Glutamatergic neuron (in vitro differentiated cells): ENCODE data around the gene DRG1. TPM values are rescaled to one million over a fixed set of nuclear protein-coding genes. Genes with fewer than 3 reads are reported as not detected.

Experiments used
- DNase-seq: peaks from one replicate; pipeline ENCODE4 v3.0.0; 2022
- H3K27ac Mint-ChIP-seq: one replicate; pipeline ENCODE4 v1.8.0; 2020; ENCODE audit warnings: mild to moderate bottlenecking, mixed read lengths, inconsistent platforms; ENCODE audit not compliant: unreplicated experiment
- H3K27me3 Mint-ChIP-seq: one replicate; pipeline ENCODE4 v1.8.0; 2020; ENCODE audit warnings: mild to moderate bottlenecking, moderate library complexity, mixed read lengths, inconsistent platforms; ENCODE audit not compliant: unreplicated experiment
- H3K36me3 Mint-ChIP-seq: one replicate; pipeline ENCODE4 v1.8.0; 2020; ENCODE audit warnings: mild to moderate bottlenecking, mixed read lengths, inconsistent platforms; ENCODE audit not compliant: unreplicated experiment
- H3K4me1 Mint-ChIP-seq: one replicate; pipeline ENCODE4 v1.8.0; 2020; ENCODE audit warnings: mild to moderate bottlenecking, low read depth, mixed read lengths, inconsistent platforms; ENCODE audit not compliant: unreplicated experiment
- H3K4me3 Mint-ChIP-seq: one replicate; pipeline ENCODE4 v1.8.0; 2020; ENCODE audit warnings: mild to moderate bottlenecking, mixed read lengths, inconsistent platforms; ENCODE audit not compliant: unreplicated experiment
- H3K9me3 Mint-ChIP-seq: one replicate; pipeline ENCODE4 v1.8.0; 2020; ENCODE audit warnings: mild to moderate bottlenecking, moderate library complexity, mixed read lengths, inconsistent platforms; ENCODE audit not compliant: unreplicated experiment
- total RNA-seq: library from RNA; stranded (reverse); fragmentation: NEBNext Ultra II Directional; extraction: Animal tissue kit (Norgen Biotek cat#: 25700); gene quantifications from one replicate; pipeline ENCODE4 v1.2.1, GENCODE V29; 2021; ENCODE audit not compliant: unreplicated experiment
- TF ChIP-seq, protein P1 (sequence below): fragments of 200-600 bp; sonication (generic); IDR thresholded peaks from one replicate; pipeline ENCODE4 v1.5.0; 2021; ENCODE audit not compliant: partially characterized antibody, unreplicated experiment

Gene DRG1
- total RNA-seq, 1 donor from 2014 or later: 64.1 TPM

DNA sequence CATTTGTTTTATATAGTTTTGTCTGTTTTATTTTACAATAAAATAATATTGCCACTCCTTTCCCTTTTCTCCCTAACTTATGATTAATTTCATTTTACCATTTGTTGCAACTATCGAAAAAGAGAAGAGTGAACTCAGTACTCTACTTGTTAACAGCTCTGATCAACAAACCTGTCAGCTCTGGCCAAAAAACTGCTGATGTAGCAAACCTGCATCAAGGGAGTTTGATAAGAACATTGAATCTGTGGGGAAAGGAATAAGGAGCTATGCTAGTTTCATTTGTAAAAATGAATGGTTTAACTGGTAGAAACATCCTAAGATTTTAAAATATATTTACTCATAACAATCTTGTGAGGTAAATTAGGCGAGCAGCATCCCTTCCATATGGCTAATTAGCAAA is 47.4 kb downstream of the DRG1 start:
- DNase-seq: no peak
- H3K4me1 Mint-ChIP-seq: no peaks in the 10 kb centered on the region
- no peaks in the 10 kb centered on the region for H3K27me3 Mint-ChIP-seq
- peaks cover 10% of the 10 kb centered on the region for H3K36me3 Mint-ChIP-seq
- H3K4me3 Mint-ChIP-seq: no peak overlapping the region
- H3K9me3 Mint-ChIP-seq: no peaks in the 10 kb centered on the region
- H3K27ac Mint-ChIP-seq: no peak overlapping the region
- TF ChIP-seq, protein P1, sequence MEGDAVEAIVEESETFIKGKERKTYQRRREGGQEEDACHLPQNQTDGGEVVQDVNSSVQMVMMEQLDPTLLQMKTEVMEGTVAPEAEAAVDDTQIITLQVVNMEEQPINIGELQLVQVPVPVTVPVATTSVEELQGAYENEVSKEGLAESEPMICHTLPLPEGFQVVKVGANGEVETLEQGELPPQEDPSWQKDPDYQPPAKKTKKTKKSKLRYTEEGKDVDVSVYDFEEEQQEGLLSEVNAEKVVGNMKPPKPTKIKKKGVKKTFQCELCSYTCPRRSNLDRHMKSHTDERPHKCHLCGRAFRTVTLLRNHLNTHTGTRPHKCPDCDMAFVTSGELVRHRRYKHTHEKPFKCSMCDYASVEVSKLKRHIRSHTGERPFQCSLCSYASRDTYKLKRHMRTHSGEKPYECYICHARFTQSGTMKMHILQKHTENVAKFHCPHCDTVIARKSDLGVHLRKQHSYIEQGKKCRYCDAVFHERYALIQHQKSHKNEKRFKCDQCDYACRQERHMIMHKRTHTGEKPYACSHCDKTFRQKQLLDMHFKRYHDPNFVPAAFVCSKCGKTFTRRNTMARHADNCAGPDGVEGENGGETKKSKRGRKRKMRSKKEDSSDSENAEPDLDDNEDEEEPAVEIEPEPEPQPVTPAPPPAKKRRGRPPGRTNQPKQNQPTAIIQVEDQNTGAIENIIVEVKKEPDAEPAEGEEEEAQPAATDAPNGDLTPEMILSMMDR: no peak

- Mint-ChIP-seq H3K4me3 (no peak overlapping the region), H3K36me3 (peaks cover 10% of the 10 kb centered on the region), H3K27ac (no peak overlapping the region), H3K4me1 (no peaks in the 10 kb centered on the region), H3K9me3 (no peaks in the 10 kb centered on the region), H3K27me3 (no peaks in the 10 kb centered on the region)
- DNase-seq: no peak
- TF ChIP-seq, protein P1: no peak
Observed at GRCh38 chr22:31447337-31447736, 47.9 kb downstream of the DRG1 start.

DNA sequence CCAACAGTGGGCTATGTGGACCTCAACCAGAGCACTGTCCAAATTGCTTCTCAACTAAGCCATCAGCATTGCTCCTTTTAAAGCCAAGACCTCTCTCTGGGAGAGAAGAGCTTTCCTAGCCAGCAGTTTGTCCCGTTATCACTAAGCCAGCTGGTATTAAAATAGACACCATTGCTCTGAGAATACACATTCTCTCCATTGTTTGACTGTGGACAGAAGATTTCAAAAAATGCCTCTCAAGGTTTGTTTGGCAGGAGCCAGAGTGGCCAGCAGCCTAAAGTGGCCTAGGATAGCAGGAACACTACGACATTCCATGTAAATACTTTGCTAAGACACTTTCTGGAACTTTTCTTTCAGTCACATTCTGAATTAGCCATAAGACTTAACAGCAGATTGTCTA is 49.0 kb downstream of the DRG1 start:
- no peak overlapping the region for H3K4me3 Mint-ChIP-seq
- peaks cover 10% of the 10 kb centered on the region for H3K36me3 Mint-ChIP-seq
- no peaks in the 10 kb centered on the region for H3K9me3 Mint-ChIP-seq
- TF ChIP-seq, protein P1: no peak
- H3K27ac Mint-ChIP-seq: no peak overlapping the region
- H3K4me1 Mint-ChIP-seq: no peaks in the 10 kb centered on the region
- H3K27me3 Mint-ChIP-seq: no peaks in the 10 kb centered on the region
- no peak for DNase-seq

DNA sequence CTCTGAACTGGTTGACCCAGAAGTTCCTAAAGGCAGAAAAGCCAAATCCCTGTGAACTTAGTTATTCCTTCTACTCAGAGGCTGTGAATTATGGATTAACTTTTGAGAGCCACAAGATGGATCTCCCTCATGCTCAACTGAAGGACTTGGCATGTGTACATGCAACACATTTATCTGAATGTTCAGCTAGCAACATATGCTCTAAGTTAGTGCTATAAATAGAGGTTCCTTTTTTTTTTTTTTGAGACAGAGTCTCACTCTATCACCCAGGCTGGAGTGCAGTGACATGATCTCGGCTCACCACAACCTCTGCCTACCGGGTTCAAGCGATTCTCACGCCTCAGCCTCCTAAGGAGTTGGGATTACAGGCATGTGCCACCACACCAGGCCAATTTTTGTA is 50.1 kb downstream of the DRG1 start:
- DNase-seq: no peak
- H3K4me3 Mint-ChIP-seq: no peak overlapping the region
- H3K36me3 Mint-ChIP-seq: peaks cover 5% of the 10 kb centered on the region
- TF ChIP-seq, protein P1: no peak
- H3K9me3 Mint-ChIP-seq: no peaks in the 10 kb centered on the region
- no peaks in the 10 kb centered on the region for H3K27me3 Mint-ChIP-seq
- no peaks in the 10 kb centered on the region for H3K4me1 Mint-ChIP-seq
- no peak overlapping the region for H3K27ac Mint-ChIP-seq

DNA sequence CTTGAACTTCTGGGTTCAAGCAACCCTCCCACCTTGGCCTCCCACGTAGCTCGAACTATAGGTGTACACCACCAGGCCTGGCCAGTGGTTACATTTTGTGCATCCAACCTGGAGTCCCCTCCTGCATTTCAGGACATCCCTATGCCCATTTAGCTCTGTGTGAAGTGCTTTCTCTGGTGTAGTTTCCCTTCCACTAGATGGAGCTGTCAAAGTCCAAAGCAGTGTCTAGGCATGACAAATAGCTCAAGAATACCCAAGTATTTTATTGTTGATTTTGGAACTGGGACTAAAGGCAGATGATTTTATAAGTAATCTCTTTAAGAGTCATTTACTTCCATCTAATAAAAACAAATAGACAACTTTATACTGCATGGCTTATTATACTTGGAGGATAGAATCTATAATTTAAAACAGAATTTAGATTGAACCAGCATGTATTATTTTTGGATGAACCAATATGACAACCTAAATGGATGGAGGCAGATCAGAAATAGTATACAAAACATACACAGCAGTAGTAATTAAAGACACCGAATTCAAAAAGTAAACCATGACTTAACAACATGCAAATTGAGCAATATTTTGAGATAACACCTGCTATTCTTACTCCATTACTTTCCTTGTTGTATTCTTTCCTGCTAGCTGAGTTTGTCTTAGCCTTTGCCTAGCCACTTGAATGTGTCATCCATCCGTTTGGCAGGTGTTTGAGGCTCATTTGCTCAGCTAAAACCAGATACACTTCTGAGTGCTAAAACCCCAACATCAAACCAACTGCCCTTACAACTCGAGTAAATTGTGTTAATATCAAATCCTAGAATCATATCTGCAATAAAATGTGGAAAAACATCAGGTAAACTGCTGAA is 52.5 kb downstream of the DRG1 start:
- TF ChIP-seq, protein P1: no peak
- DNase-seq: no peak

More for the DNA sequence above, 52.5 kb downstream of the DRG1 start:
- no peaks in the 10 kb centered on the region for H3K27me3 Mint-ChIP-seq
- no peak overlapping the region for H3K27ac Mint-ChIP-seq
- H3K36me3 Mint-ChIP-seq: no peaks in the 10 kb centered on the region
- no peak overlapping the region for H3K4me3 Mint-ChIP-seq
- no peaks in the 10 kb centered on the region for H3K9me3 Mint-ChIP-seq
- H3K4me1 Mint-ChIP-seq: no peaks in the 10 kb centered on the region
